OCI-LY7 (cell line): ENCODE measurements around the gene ZNF469.

Experiments used
- EZH2phosphoT487 ChIP-seq: fragments of 200-600 bp; sonication (generic); IDR thresholded peaks from 2 replicates; pipeline ENCODE4 v1.6.1; 2018; ENCODE audit warnings: low read depth, borderline replicate concordance, mild to moderate bottlenecking, mixed run types, antibody characterized with exemption, low read length, moderate library complexity, mixed read lengths
- TF ChIP-seq, protein P1 (sequence below): fragments of 200-600 bp; sonication (generic); conservative IDR thresholded peaks from 2 replicates; pipeline ENCODE4 v1.5.1; 2014; ENCODE audit warnings: mild to moderate bottlenecking, antibody characterized with exemption, low read length, moderate library complexity, mixed read lengths

GRCh38 chr16:88422733-88423447, 40.1 kb downstream of the ZNF469 start:
- TF ChIP-seq, protein P1, sequence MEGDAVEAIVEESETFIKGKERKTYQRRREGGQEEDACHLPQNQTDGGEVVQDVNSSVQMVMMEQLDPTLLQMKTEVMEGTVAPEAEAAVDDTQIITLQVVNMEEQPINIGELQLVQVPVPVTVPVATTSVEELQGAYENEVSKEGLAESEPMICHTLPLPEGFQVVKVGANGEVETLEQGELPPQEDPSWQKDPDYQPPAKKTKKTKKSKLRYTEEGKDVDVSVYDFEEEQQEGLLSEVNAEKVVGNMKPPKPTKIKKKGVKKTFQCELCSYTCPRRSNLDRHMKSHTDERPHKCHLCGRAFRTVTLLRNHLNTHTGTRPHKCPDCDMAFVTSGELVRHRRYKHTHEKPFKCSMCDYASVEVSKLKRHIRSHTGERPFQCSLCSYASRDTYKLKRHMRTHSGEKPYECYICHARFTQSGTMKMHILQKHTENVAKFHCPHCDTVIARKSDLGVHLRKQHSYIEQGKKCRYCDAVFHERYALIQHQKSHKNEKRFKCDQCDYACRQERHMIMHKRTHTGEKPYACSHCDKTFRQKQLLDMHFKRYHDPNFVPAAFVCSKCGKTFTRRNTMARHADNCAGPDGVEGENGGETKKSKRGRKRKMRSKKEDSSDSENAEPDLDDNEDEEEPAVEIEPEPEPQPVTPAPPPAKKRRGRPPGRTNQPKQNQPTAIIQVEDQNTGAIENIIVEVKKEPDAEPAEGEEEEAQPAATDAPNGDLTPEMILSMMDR, result no peak
- TF ChIP-seq EZH2phosphoT487, result no peak
